ENCODE results near the gene USP11.
A peak's percentile ranks its signal among the peaks of the same experiment; 100 is the strongest.

Gene USP11

DNA sequence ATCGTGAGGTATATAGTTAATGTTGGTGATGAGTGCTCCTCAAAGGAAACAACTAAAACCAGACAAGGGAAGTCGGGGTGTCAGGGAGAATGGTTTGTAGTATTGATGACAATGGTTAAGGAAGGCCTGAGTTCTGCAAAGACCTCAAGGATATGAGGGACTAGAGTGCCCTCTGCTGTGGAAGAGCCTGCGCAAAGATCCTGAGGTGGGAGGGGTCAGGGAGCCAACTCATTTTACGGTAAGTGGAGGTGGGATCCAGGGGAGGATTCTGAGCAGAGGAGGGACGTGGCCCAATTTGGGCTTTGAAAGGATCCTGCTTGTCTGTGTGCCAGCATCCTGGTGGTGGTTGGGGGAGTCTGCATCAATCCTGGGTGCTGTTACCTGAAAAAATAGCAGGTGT is 27.8 kb upstream of the USP11 start:
- no peak for DNase-seq

GRCh38 chrX:47206316-47206715 is 26.5 kb upstream of the USP11 start:
- DNase-seq: no peak

- no peak for DNase-seq
These were observed 24.7 kb upstream of the USP11 start for GRCh38 chrX:47208108-47208507.

- no peak for DNase-seq
These were observed 23.1 kb upstream of the USP11 start for GRCh38 chrX:47209508-47210238.

- DNase-seq: no peak
These were observed 22.0 kb upstream of the USP11 start for GRCh38 chrX:47210661-47211425.

DNA sequence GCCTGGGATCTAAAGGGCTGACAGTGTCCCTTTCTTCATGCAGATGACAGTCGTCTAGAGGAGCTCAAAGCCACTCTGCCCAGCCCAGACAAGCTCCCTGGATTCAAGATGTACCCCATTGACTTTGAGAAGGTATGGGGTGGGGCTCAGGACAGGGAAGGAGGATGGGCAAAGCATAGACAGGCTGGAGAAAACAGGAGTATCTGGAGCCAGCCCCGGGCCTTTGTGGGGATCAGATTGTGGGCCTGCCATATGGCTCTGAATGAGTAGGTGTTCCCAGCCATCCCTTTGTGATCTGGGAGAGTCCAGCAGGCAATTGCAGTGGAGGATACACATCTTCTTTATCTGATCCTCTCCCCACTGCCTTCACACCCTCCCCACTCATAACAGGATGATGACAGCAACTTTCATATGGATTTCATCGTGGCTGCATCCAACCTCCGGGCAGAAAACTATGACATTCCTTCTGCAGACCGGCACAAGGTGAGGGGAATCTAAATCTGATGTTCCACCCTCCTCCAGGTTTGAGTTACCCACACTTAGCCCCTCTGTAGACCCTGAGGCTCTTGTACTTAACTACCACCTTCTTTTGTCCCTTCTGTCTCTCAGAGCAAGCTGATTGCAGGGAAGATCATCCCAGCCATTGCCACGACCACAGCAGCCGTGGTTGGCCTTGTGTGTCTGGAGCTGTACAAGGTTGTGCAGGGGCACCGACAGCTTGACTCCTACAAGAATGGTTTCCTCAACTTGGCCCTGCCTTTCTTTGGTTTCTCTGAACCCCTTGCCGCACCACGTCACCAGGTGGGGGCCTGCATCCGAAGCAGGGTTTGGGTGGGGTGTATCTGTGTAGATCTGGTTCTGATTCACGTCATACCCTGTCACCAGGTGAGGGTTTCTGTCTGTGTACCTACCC is 20.2 kb upstream of the USP11 start:
- no peak for DNase-seq

DNA sequence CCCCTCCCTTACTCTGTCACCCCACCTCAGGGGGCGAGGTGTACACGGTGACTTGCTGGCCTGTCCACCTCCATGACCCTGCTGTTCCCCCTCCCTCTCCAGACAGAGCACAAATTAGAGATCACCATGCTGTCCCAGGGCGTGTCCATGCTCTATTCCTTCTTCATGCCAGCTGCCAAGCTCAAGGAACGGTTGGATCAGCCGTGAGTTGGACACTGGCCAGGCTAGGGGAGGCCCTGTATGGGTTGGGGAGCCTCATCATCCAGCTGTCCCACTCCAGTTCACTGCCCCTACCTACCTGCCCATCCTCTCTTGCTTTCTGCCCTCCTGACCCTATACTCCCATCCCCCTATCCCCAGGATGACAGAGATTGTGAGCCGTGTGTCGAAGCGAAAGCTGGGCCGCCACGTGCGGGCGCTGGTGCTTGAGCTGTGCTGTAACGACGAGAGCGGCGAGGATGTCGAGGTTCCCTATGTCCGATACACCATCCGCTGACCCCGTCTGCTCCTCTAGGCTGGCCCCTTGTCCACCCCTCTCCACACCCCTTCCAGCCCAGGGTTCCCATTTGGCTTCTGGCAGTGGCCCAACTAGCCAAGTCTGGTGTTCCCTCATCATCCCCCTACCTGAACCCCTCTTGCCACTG is 18.3 kb upstream of the USP11 start:
- no peak for DNase-seq

DNA sequence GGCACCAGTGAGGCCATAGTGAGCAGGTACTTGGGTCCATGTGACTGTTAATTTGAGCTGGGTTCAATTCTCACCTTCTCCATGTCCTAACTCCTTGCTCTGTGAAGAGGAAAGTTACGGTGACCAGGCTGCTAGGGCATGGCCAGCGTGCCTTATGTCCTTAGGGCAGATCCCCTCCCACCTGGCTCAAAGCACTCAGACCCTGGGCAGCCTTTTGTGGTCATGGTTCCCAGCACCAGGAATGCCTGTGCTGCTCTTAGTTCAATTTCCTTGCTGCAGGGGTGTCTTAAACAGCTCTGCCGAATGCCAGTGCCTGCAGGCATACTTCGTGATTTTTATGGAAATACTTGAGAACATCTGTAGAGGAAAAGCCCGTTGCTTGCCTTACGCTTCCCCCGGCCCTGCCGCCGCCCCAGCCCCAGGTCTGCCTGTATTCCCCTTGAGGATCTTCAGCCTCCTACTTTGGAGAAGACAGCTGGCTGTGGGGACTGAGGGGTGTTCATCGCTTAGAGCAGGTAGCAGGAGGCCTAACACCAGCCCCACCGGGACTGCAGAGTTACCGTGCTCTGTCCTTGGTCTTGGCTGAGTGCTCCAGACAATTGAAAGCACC is 17.4 kb upstream of the USP11 start:
- DNase-seq: no peak

GRCh38 chrX:47216393-47216925 is 16.4 kb upstream of the USP11 start:
- no peak for DNase-seq

DNA sequence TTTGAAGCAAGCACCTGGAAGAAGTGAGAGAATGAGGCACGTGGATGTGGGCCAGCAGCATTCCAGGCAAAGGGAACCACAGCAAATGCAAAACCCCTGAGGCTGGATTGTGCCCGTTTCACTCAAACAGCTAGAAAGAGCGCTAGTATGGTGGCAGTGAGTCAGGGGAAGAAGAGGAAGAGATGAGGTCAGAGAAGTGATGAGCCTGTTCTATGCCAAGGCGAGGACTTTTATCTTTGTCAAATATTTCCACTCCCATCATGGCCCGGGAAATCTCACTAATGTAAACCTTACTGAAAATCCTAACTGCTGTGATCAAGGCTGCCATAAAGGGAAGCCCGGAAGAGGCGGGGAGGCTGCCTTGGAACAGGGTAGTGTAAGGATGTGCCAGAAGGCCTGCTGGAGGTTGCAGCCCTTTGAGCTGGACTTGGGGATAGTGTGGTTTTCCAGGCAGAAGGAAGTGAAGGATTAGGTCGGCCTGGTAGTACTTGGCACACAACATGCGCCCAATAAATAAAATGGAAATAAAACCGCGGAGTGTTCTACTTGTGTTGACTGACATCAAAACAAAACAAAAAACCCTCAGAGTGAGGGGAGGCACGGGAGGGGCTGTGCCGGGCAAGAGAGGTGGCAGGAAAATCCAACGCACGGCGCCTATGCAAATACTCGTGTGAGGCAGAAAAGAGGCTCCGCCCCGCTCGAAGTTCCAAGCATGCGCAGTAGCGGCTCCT is 15.5 kb upstream of the USP11 start:
- no peak for DNase-seq

GRCh38 chrX:47217852-47218279 is 14.9 kb upstream of the USP11 start:
- DNase-seq: peak; percentile 97

- DNase-seq: peak; percentile 70
These were observed 14.4 kb upstream of the USP11 start, which contains the start of gene CDK16 for GRCh38 chrX:47218280-47218919. TSS of gene CDK16 (plus strand) at chrX:47218681. CDS start at chrX:47223558, 4,877 bp downstream.

DNA sequence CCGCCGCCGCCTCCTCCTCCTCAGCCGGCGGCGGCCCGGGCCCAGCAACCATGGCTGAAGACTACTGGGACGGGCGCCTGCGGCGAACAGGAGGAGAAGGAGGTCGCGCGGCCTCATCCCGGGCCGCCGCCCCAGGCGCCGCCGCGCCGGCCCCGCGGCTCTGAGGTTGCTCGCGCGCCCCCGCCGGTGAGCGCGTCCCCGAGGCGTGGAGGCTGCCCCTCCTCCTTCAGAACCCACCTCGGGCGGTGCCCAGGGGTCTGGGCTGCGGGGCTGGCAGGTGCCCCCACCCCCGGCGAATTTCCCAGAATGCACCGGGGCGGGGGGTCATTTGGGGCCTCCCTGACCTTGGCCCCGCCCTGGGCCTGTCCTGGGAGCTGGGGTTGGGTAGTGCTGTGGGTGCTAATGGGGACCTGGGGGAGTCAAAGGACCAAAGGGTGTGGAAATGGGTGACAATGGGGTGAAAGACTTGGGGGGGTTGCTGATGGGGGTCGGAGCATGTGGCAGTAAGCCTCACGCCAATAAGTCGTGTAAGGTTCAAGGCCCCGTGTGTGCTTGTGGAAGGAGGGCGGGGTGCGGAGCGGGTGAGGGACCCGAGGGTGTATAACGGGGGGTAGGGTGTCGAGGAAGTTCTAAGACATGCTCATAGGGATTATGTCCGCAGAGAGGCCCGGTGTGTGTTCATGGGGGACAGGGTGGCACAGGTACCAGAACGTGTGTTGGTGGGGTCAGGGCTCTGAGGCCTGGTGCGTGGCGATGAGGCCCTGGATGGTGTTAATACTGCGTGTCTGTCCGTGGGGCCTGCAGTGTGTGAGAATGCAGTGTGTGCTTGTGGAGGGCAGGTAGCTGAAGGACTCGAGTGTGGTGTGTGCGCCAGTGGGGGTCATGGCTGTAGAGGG is 13.6 kb upstream of the USP11 start:
- DNase-seq: peak; percentile 33

DNA sequence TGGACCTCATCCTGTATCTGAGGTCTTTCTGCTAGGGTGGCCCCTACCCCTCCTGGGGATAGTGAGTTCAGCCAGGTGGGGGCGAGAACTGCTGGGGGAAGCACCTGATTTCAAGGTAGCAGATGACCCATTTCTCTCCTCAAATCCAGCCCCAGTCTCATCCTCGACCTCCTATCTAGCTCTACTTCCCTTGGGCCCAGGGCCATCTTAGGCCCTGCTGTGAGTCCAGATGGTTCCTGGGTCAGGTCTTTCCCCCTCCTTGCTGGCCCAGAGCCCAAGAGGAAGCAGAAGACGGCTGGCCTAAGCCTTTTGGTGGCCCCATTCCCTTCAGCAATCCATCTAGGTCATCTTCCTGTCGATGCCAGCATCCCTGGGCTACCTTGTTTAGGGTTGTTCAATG is 11.1 kb upstream of the USP11 start:
- DNase-seq: no peak

- DNase-seq: no peak
These were observed 10.0 kb upstream of the USP11 start for GRCh38 chrX:47222751-47223350.

DNA sequence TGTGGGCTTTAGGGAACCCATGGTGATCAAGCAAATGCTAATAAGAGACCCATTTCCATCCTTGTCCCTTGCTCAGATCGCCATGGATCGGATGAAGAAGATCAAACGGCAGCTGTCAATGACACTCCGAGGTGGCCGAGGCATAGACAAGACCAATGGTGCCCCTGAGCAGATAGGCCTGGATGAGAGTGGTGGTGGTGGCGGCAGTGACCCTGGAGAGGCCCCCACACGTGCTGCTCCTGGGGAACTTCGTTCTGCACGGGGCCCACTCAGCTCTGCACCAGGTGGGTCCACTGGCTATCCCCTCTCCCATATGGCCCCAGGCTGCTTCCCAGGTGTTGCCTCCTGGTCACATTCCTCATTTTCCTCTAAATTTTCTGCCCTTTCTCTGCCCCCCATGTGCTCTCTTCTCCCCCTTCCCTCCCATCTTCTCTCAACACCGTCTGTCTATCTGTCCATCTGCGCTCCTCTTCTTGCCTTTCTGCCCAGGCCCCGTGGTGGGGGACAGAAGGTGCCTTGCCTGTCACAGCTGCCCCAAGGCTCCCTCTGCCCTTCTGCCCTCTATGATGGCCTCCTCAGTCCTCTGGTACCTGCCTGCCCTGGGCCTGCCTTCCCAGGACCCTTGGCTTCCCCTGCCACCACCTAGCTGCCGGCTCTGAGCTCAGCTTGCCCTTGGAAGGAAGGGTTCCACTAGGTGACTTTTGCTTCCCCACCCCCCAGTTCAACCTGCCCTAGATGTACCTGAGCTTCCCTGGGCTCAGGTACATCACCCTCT is 9.1 kb upstream of the USP11 start:
- no peak for DNase-seq

DNA sequence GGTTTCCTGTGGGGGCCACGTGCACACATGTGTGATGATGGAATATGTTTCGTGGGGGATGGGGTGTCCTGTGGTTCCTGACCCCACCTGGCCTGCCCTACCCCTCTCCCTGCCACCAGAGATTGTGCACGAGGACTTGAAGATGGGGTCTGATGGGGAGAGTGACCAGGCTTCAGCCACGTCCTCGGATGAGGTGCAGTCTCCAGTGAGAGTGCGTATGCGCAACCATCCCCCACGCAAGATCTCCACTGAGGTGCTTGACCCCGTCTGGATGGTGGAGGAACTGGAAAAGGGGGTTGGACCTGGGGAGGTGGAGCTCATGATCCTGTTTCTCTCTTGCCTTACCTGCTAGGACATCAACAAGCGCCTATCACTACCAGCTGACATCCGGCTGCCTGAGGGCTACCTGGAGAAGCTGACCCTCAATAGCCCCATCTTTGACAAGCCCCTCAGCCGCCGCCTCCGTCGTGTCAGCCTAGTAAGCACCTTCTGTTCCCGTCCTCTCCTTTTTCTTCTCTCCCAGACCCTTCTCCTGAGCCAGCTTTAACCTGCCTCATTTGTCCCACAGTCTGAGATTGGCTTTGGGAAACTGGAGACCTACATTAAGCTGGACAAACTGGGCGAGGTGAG is 8.4 kb upstream of the USP11 start:
- no peak for DNase-seq

DNA sequence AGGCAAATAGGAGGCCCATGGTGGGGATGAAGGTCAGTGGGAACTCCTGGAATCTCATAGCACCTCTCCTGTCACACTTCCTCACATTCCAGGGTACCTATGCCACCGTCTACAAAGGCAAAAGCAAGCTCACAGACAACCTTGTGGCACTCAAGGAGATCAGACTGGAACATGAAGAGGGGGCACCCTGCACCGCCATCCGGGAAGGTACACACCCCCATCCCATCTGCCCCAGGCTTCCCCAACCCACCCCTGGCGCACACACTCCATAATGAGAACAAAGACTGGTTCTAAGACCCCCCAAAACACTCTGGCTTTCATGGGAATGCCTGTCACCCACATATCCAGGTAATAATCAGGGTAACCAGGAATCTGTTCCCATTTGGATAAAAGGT is 7.9 kb upstream of the USP11 start:
- DNase-seq: no peak

Data from effector CD4-positive, alpha-beta T cell (primary cell).